IgD-negative memory B cell (primary cell): ENCODE data around the gene PPL. TPM values are rescaled to one million over a fixed set of nuclear protein-coding genes. Genes with fewer than 3 reads are reported as not detected.
"Not testable (repeated sequence)": the region's sequence is repeated elsewhere in the genome, so short reads cannot be mapped to it uniquely, and the experiment has no call there.

ENCODE experiments used
- H3K27ac Mint-ChIP-seq, 3 donors: one replicate each; pipeline ENCODE4 v1.8.0; 2020 to 2022; ENCODE audit warnings: mild to moderate bottlenecking in 3 of 3, mixed read lengths in 3 of 3, moderate library complexity in 1 of 3
- H3K27me3 Mint-ChIP-seq: one replicate; pipeline ENCODE4 v1.8.0; 2021; ENCODE audit warnings: mixed read lengths
- H3K36me3 Mint-ChIP-seq: one replicate; pipeline ENCODE4 v1.8.0; 2020; ENCODE audit warnings: mild to moderate bottlenecking, mixed read lengths
- H3K4me1 Mint-ChIP-seq, 3 donors: one replicate each; pipeline ENCODE4 v1.8.0; 2020 to 2022; ENCODE audit warnings: mixed read lengths in 3 of 3, mild to moderate bottlenecking in 1 of 3
- H3K4me3 Mint-ChIP-seq, 4 donors: one replicate each; pipeline ENCODE4 v1.8.0; 2020 to 2022; ENCODE audit warnings: mild to moderate bottlenecking in 4 of 4, mixed read lengths in 4 of 4, moderate library complexity in 3 of 4
- H3K9me3 Mint-ChIP-seq, 3 donors: one replicate each; pipeline ENCODE4 v1.8.0; 2020 to 2021; ENCODE audit warnings: mixed read lengths in 3 of 3, mild to moderate bottlenecking in 1 of 3
- polyA plus RNA-seq: library from polyadenylated mRNA; unstranded; fragments of 300-500 nt; fragmentation: Illumina TruSeq; gene quantifications from one replicate; pipeline ENCODE4 v1.2.3, GENCODE V29; 2021

PPL gene
- polyA plus RNA-seq, 1 donor from 2014 or later, result 0.55 TPM

DNA sequence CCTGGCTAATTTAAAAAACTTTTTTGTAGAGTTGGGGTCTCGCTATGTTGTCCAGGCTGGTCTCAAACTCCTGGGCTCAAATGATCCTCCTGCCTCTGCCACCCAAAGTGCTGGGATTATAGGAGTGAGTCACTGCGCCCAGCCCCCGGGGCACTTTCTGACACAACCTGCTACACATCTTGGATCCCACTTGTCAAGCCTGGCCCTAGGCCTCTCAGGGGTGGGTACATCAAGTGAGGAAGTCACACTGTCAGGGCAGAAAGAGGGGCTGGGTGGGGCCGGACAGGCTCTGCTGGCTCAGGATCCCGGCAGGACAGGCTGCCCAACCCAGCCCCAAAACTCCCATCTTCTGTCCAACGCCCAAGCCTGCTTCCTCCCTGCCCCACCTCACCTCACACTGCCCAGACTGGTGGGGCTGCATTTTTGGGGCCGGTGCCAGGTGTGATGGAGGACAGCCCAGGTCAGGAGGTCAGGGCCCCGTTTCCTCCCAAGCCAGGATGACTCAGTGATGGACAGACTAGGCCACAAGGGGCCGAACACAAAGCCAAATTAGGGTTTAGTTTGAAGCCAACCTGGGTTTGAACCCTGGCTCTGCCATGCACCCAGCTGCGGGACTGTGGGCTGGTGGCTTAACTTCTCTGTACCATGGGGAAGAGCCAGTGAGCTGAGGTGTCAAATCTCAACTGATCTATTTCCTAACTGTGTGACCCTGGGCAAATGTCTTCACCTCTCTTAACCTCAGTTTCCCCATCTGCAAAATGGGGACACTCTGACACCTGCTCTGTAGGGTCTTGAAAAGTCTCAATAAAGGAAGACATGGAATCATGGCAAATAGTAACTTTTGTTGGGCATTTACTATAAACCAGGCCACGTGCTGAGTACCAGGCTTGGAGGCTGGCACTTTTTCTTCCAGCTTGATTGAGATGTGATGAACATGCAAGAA is 8.9 kb upstream of the PPL start:
- Mint-ChIP-seq H3K36me3 (no peaks in the 10 kb centered on the region), H3K9me3 (no peaks in the 10 kb centered on the region), H3K4me1 (peaks cover 0 to 4% (median 1%) of the 10 kb centered on the region in 3 donors), H3K27me3 (peaks cover 3% of the 10 kb centered on the region), H3K4me3 (no peak overlapping the region), H3K27ac (no peak overlapping the region)

DNA sequence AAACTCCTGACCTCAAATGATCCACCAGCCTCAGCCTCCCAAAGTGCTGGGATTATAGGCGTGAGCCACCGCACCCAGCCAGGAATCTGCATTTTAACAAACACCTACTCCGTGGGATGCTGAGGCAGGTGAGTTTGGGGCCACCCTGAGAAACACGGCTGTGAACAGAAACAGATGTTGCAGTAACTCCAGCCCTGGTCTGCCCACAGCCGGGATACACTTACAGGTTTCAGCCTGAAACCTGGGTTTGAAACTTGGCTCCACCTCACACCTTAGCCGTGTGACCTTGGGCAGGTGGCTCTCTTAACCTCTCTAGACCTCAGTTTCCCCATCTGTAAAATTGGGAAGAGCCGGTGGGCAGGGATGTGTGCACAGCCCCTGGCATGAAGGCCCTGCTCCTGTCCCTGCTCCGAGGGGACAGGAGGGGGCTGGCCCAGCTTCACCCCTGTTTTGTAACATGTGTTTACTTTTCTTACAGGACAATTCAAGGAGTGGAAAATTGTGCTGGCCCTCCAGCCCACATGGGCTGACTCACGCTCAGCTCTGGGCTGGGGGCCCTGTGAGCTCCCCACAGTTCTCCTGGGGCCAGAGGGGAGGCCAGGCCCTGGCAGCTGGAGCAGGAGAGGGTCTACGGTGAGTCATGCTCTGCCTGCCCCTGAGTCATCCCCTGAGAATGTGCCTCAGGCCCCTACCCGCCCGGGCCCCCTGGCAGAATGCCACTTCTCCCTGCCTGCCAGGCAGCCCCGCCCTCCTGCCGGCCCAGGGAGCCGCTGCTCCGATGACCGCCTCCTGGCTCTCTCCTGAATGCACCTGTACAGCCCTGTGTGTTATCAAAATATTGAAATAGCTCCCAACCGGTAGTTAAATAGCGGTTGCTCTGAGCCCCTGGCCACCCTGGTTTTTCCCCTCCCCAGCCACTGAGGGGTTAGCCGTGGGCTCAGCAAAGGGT is 7.7 kb upstream of the PPL start:
- Mint-ChIP-seq H3K4me1 (peaks cover 0 to 4% (median 1%) of the 10 kb centered on the region in 3 donors), H3K27me3 (peaks cover 3% of the 10 kb centered on the region), H3K27ac (no peak overlapping the region), H3K9me3 (no peaks in the 10 kb centered on the region), H3K36me3 (no peaks in the 10 kb centered on the region), H3K4me3 (no peak overlapping the region)

DNA sequence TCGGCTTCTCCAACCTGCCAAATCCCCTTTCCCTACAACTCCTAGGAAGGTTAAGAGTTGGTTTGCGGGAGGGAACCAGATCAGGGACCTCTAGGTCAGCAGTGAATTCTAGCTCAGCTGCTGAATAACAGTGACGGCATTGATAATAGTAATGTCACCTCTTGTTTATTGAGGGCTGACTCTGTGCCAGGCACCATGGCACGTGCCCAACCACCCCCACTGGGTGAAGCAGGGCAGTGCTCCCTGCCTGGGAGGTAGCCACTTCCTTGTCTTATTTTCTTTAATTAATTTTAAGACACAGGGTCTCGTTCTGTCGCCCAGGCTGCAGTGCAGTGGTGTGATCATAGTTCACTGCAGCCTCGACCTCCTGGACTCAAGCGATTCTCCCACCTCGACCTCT is 5.5 kb upstream of the PPL start:
- H3K4me3 Mint-ChIP-seq, result no peak overlapping the region
- H3K9me3 Mint-ChIP-seq, result no peaks in the 10 kb centered on the region
- H3K36me3 Mint-ChIP-seq, result no peaks in the 10 kb centered on the region
- no peak overlapping the region for H3K27ac Mint-ChIP-seq
- peaks cover 0 to 4% (median 0%) of the 10 kb centered on the region in 3 donors for H3K4me1 Mint-ChIP-seq
- H3K27me3 Mint-ChIP-seq, result peaks cover 13% of the 10 kb centered on the region

DNA sequence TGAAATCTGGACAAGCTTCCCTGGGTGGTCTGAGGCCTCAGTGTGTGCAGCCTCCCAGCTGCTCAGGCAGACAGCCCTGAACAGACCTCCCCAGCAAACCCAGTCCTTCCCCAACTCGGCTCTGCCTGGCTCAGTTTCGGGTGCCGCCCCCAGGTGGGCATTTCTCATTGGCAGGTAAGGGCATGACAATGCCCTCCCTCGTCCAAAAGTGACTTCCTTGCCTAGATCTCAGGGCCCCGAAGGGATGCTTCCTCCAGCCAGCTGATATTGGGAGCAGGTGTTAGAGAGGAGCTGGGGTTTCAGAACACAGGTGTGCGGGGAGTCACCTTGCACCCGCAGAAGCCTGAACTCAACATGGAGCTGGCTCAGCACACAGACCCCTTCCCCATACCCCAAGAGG is 3.8 kb upstream of the PPL start:
- Mint-ChIP-seq H3K27ac (no peak overlapping the region), H3K4me3 (no peak overlapping the region), H3K9me3 (peaks cover 0 to 1% (median 0%) of the 10 kb centered on the region in 3 donors), H3K36me3 (no peaks in the 10 kb centered on the region), H3K4me1 (peaks cover 0 to 6% (median 0%) of the 10 kb centered on the region in 3 donors), H3K27me3 (peaks cover 20% of the 10 kb centered on the region)

DNA sequence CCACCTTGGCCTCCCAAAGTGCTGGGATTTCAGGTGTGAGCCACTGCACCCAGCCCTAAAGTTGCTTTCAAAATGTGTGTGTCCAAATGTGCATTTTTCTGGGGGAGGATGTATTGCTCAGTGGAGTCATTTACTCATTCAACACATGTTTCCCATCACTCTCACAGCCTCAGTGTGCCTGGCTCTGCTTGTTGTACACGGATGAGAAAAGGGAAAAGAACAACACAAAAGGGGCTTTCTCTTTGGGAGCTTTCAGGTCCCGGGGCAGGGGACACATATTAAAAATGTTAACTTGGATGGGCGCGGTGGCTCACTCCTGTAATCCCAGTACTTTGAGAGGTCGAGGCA is 1.7 kb upstream of the PPL start:
- H3K4me3 Mint-ChIP-seq, result no peak overlapping the region
- H3K9me3 Mint-ChIP-seq, result peaks cover 0 to 1% (median 0%) of the 10 kb centered on the region in 3 donors
- H3K4me1 Mint-ChIP-seq, result peaks cover 0 to 6% (median 0%) of the 10 kb centered on the region in 3 donors
- H3K36me3 Mint-ChIP-seq, result no peaks in the 10 kb centered on the region
- no peak overlapping the region for H3K27ac Mint-ChIP-seq
- H3K27me3 Mint-ChIP-seq, result peaks cover 32% of the 10 kb centered on the region

DNA sequence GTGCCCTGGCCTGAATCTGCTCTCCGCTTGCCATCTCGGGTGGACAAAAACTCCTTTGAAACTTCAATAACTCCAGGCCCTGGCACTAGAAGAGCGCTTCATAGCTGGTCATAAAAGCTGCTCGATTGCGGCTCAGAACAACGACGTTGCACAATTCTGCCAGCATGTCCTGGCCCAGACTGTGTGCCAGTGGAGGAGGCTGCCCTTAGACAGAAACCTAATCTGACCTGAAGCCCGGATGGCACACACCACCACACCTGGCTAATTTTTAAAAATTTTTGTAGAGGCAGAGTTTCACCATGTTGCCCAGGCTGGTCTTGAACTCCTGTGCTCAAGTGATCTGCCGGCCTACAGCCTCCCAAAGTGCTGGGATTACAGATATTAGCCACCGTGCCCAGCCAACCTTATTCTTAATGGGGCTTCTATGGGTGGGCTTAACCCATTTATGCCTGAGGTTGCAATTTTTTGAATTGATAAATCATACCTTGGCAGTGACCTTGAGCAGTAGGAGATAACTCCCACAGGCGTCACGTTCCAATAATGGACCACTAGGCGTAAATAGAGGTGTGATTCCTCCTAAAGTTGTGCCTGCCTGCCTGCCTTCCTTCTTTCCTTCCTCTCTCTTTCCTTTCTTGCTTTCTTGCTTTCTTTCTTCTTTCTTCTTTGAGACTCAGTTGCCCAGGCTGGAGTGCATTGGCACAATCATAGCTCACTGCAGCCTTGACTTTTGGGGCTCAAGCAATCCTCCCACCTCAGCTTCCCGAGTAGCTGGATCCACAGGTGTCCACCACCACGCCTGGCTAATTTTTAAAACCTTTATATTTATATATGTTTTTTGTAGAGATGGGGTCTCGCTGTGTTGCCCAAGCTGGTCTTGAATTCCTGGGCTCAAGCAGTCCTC is 1.1 kb upstream of the PPL start:
- H3K27ac Mint-ChIP-seq, result no peak overlapping the region
- peak overlapping the region; percentile 22 to 84 (median 75) for H3K4me3 Mint-ChIP-seq
- peaks cover 0 to 6% (median 0%) of the 10 kb centered on the region in 3 donors for H3K4me1 Mint-ChIP-seq
- H3K36me3 Mint-ChIP-seq, result no peaks in the 10 kb centered on the region
- H3K27me3 Mint-ChIP-seq, result peaks cover 36% of the 10 kb centered on the region
- peaks cover 0 to 1% (median 0%) of the 10 kb centered on the region in 3 donors for H3K9me3 Mint-ChIP-seq

DNA sequence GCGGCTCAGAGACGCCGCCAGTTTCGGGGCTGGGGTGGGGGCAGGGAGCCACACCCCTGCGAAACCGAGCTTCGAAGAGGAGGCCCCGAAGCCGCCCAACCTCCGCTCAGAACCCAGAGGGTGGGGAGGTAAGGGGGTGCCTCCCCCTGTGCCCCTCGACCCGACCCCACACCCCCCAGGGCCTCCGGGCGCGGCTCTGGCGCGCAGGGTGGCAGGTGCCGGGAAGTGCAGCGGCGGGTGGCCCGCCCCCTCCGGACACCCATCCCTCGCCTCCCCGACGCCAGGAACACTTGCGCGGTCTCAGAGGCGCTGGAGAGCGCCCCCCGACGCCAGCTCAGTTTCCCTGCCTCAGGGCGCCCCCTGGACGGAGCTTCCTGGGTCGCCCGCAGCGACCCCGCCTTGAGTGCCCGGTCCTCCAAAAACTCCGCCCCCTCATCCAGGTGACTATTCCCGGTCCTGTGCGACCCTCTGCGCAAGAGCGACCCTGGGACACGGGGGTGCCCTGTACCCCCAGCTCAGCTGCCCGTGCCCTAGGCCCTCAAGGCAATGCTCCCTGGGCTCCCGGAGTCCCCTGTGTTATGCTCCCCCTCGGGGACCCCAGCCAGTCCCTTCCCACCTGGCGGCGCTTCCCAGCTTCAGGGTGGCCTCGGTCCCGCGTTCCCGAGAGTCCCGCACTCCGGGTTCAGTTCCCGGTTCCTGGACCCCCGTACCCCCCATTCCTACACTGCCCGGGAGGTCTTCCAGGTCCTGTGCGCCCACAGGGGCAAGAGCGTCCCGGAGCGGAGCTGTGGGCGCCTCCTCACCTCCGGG is 562 bp downstream of the PPL start:
- no peak overlapping the region for H3K27ac Mint-ChIP-seq
- peak overlapping the region; percentile 14 to 77 (median 75) for H3K4me3 Mint-ChIP-seq
- peaks cover 0 to 6% (median 0%) of the 10 kb centered on the region in 3 donors for H3K4me1 Mint-ChIP-seq
- H3K9me3 Mint-ChIP-seq, result peaks cover 0 to 1% (median 0%) of the 10 kb centered on the region in 3 donors
- peaks cover 38% of the 10 kb centered on the region for H3K27me3 Mint-ChIP-seq
- H3K36me3 Mint-ChIP-seq, result no peaks in the 10 kb centered on the region

DNA sequence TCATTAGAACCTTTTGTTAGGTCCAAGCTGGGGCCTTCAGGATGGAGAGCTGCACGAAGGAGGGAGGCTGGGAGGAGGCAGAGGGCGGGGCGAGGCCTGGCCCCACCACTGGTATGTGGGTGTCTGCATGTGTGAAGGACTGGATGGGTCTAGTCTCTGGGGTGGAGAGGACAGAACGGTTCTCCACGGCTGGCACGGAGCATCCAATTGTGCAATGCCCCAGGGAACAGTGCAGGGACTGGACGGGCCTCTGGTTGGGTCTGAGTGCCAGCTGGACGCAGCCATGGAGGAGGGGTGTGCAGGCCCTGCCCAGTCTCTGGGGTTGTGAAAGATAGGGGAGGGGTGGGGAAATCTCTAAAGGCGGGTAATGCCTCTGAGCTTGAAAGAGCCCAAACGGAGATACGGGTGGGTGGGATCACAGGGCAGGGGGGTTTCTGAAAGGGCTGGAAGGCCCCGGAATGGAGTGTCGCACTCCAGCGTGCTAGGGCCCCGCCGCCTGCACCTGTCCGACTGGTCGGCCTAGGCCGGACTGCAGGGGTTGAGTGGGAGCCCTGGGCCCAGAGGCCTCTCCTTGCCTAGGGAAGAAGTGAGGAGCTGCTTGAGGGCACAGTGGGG is 1.6 kb downstream of the PPL start:
- Mint-ChIP-seq H3K9me3 (peaks cover 0 to 1% (median 0%) of the 10 kb centered on the region in 3 donors), H3K27me3 (peaks cover 39% of the 10 kb centered on the region), H3K4me1 (peaks cover 0 to 6% (median 0%) of the 10 kb centered on the region in 3 donors), H3K4me3 (no peak overlapping the region), H3K36me3 (peaks cover 2% of the 10 kb centered on the region), H3K27ac (no peak overlapping the region)

DNA sequence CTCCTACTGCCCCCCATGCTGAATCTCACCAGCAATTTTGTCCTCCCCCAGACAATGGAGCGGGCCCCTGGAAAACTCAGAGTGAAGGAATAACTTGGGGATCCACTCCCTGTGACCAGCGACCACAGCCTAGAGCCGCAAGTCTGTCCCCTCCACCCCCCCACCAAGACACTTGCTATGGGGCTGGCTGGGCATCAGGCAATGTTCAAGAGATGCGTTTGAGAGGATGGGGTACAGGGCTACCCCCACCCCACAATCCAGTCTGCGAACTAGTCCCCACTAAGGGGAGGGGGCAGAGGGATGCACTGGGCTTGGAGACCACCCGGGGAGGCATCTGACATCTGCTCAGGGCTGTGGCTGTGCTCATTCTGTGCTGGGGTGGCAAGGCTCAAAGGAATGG is 2.4 kb downstream of the PPL start:
- H3K9me3 Mint-ChIP-seq, result peaks cover 0 to 1% (median 0%) of the 10 kb centered on the region in 3 donors
- peaks cover 2% of the 10 kb centered on the region for H3K36me3 Mint-ChIP-seq
- no peak overlapping the region for H3K27ac Mint-ChIP-seq
- H3K27me3 Mint-ChIP-seq, result peaks cover 43% of the 10 kb centered on the region
- peaks cover 0 to 6% (median 0%) of the 10 kb centered on the region in 3 donors for H3K4me1 Mint-ChIP-seq
- H3K4me3 Mint-ChIP-seq, result no peak overlapping the region

DNA sequence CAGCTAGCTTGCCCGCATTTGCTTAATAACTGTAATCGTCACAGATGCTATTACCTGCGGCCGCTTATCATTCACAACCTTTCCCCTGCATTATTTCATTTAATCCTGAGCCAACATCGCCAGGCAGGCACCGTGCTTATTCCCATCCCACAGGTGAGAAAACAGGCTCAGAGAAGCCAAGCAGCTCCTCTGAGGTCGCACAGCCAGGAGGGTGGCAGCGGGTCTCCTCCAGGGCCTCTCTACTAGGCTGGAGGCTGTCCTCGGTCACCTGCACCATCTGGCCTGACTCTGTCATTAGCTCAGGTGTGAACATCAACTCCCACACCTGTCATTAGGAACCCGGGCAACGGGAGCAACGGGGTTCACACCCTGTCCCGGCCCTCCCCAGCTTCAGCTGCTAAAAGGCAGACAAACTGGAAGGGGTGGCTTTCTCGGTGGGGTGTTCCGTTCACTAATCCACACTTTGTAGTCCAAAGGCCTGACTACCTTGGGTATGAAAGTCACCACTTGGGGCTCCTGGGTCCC is 3.0 kb downstream of the PPL start:
- H3K36me3 Mint-ChIP-seq, result peaks cover 4% of the 10 kb centered on the region
- H3K4me3 Mint-ChIP-seq, result no peak overlapping the region
- H3K4me1 Mint-ChIP-seq, result peaks cover 0 to 6% (median 0%) of the 10 kb centered on the region in 3 donors
- H3K27ac Mint-ChIP-seq, result no peak overlapping the region
- H3K27me3 Mint-ChIP-seq, result peaks cover 43% of the 10 kb centered on the region
- H3K9me3 Mint-ChIP-seq, result peaks cover 0 to 5% (median 0%) of the 10 kb centered on the region in 3 donors

DNA sequence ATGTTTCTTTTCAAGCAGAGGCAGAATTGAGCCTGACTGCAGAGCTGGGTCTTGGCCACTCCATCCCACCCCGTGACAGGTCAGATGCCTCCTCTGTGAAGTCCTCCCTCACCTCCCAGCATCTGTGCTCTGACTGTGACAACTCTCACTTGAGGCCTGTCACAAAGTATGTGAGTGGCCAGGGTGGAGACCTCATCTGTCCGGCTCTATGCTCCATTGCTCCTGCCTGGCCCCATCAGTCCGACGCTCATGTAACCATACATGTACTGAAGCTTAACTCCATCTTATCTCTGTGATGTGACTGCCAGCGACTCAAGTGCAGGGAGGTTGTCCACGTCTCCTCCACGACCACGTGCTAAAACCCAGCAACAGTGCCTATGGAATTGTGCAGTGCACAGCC is 3.5 kb downstream of the PPL start:
- no peak overlapping the region for H3K27ac Mint-ChIP-seq
- H3K4me1 Mint-ChIP-seq, result peaks cover 0 to 6% (median 0%) of the 10 kb centered on the region in 3 donors
- no peak overlapping the region for H3K4me3 Mint-ChIP-seq
- H3K36me3 Mint-ChIP-seq, result peaks cover 4% of the 10 kb centered on the region
- H3K27me3 Mint-ChIP-seq, result peaks cover 42% of the 10 kb centered on the region
- peaks cover 0 to 5% (median 0%) of the 10 kb centered on the region in 3 donors for H3K9me3 Mint-ChIP-seq

DNA sequence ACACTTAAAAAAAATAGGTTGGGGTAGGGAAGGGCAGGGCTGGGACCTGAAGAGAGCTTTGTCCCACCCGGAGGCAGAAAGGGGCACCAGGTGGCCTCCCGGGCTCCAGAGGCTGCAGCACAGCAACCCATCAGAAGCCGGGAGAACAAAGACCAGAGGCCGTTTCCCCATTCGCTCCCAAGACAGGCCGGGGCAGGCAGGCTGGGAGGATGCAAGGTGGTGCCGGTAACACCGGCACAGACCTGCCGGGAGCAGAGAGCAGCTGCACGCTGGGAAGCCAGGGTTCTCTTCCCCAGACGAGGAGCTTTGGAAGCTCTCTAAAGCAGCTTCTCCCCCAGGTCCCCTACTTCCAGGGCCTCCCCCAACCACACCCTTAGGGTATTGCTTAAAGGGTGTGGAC is 5.6 kb downstream of the PPL start:
- peaks cover 5 to 12% (median 8%) of the 10 kb centered on the region in 3 donors for H3K9me3 Mint-ChIP-seq
- no peaks in the 10 kb centered on the region for H3K4me1 Mint-ChIP-seq
- H3K36me3 Mint-ChIP-seq, result peaks cover 4% of the 10 kb centered on the region
- H3K4me3 Mint-ChIP-seq, result no peak overlapping the region
- peaks cover 28% of the 10 kb centered on the region for H3K27me3 Mint-ChIP-seq
- no peak overlapping the region for H3K27ac Mint-ChIP-seq

DNA sequence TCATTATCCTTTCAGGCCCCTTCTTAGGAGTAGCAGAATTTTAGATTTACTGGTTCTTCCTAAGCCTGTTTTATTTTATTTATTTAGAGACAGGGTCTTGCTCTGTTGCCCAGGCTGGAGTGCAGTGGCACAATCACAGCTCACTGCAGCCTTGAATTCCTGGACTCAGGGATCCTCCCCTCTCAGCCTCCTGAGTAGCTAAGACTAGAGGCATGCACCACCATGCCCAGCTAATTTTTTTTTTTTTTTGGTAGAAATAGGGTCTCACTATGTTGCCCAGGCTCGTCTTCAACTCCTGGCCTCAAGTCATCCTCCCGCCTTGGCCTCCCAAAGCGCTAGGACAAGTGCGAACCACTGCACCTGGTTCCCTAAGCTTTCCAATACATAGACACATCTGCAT is 7.3 kb downstream of the PPL start:
- H3K4me3 Mint-ChIP-seq, H3K27ac Mint-ChIP-seq, H3K4me1 Mint-ChIP-seq, H3K36me3 Mint-ChIP-seq: not testable (repeated sequence)
- Mint-ChIP-seq H3K27me3 (peaks cover 16% of the 10 kb centered on the region), H3K9me3 (peaks cover 8 to 18% (median 17%) of the 10 kb centered on the region in 3 donors)
